GM23338 (cell line): ENCODE measurements around the gene CCDC73. TPM values are rescaled to one million over a fixed set of nuclear protein-coding genes. Genes with fewer than 3 reads are reported as not detected.
"Not testable (repeated sequence)": the region's sequence is repeated elsewhere in the genome, so short reads cannot be mapped to it uniquely, and the experiment has no call there.

Source experiments
- ATAC-seq: fragments of 200-7000 bp; cut with Tn5 transposase; 3 replicates; pipeline ENCODE4 v1.9.1; 2020
- DNase-seq: peaks from one replicate; pipeline ENCODE4 v3.0.0-alpha.2; 2015; ENCODE audit warnings: low spot score
- H2AFZ ChIP-seq: fragments of 200-600 bp; sonication (generic); 2 replicates; pipeline ENCODE4 v1.8.0; 2016; ENCODE audit warnings: antibody characterized with exemption, mild to moderate bottlenecking, moderate library complexity
- H3F3A ChIP-seq: fragments of 200-600 bp; sonication (generic); replicated peaks from 2 replicates; pipeline ENCODE4 v1.8.0; 2017; ENCODE audit warnings: antibody characterized with exemption, mixed run types, low read depth
- H3K27ac ChIP-seq: fragments of 200-600 bp; sonication (generic); 2 replicates; pipeline ENCODE4 v1.6.1; 2016; ENCODE audit warnings: low read depth
- H3K27me3 ChIP-seq: fragments of 200-600 bp; sonication (generic); 2 replicates; pipeline ENCODE4 v1.8.0; 2016; ENCODE audit warnings: mild to moderate bottlenecking, mixed run types, moderate library complexity; ENCODE audit not compliant: insufficient read depth
- H3K36me3 ChIP-seq: fragments of 200-600 bp; sonication (generic); 2 replicates; pipeline ENCODE4 v1.8.0; 2016; ENCODE audit warnings: mild to moderate bottlenecking; ENCODE audit not compliant: insufficient read depth
- H3K4me1 ChIP-seq: fragments of 200-600 bp; sonication (generic); 2 replicates; pipeline ENCODE4 v1.8.0; 2016; ENCODE audit warnings: mild to moderate bottlenecking, moderate library complexity; ENCODE audit not compliant: insufficient read depth
- H3K4me2 ChIP-seq: fragments of 200-600 bp; sonication (generic); 2 replicates; pipeline ENCODE4 v1.7.1; 2017; ENCODE audit warnings: mixed run types
- H3K4me3 ChIP-seq: fragments of 200-600 bp; sonication (generic); 2 replicates; pipeline ENCODE4 v1.6.1; 2016; ENCODE audit warnings: mixed run types
- H3K79me2 ChIP-seq: fragments of 200-600 bp; sonication (generic); replicated peaks from 2 replicates; pipeline ENCODE4 v1.8.0; 2017; ENCODE audit warnings: mild to moderate bottlenecking; ENCODE audit not compliant: insufficient read depth
- H3K9me2 ChIP-seq: fragments of 200-600 bp; sonication (generic); 2 replicates; pipeline ENCODE4 v1.8.0; 2017; ENCODE audit not compliant: insufficient read depth
- H4K20me1 ChIP-seq: fragments of 200-600 bp; sonication (generic); replicated peaks from 2 replicates; pipeline ENCODE4 v1.8.0; 2017; ENCODE audit warnings: mild to moderate bottlenecking; ENCODE audit not compliant: insufficient read depth
- H3K27ac Mint-ChIP-seq: 2 replicates; pipeline ENCODE4 v1.8.0; 2020; ENCODE audit warnings: inconsistent platforms, mild to moderate bottlenecking, moderate library complexity, mixed read lengths
- H3K27me3 Mint-ChIP-seq: 3 replicates; pipeline ENCODE4 v1.8.0; 2022; ENCODE audit warnings: low read depth, mild to moderate bottlenecking, moderate library complexity, mixed read lengths, inconsistent platforms; ENCODE audit not compliant: insufficient read depth, poor library complexity
- H3K36me3 Mint-ChIP-seq: 3 replicates; pipeline ENCODE4 v1.8.0; 2021; ENCODE audit warnings: low read depth, mild to moderate bottlenecking, inconsistent platforms, moderate library complexity, mixed read lengths
- H3K4me1 Mint-ChIP-seq: 3 replicates; pipeline ENCODE4 v1.8.0; 2020; ENCODE audit warnings: mild to moderate bottlenecking, inconsistent platforms, mixed read lengths
- H3K4me3 Mint-ChIP-seq: 3 replicates; pipeline ENCODE4 v1.8.0; 2021; ENCODE audit warnings: moderate library complexity, mild to moderate bottlenecking, inconsistent platforms, mixed read lengths
- H3K9me3 Mint-ChIP-seq: 3 replicates; pipeline ENCODE4 v1.8.0; 2020; ENCODE audit warnings: moderate library complexity, mild to moderate bottlenecking, inconsistent platforms, mixed read lengths
- CREB1 ChIP-seq: fragments of 250-450 bp; sonication (Bioruptor Pico); IDR thresholded peaks from 2 replicates; pipeline ENCODE4 v1.5.0; 2020; ENCODE audit warnings: low read depth, mild to moderate bottlenecking, moderate library complexity
- CTCF ChIP-seq, 2 experiments: fragments of 200-600 bp in 1 of 2; sonication (generic) in 1 of 2; conservative IDR thresholded peaks; 2 replicates each; pipeline versions ENCODE4 v1.5.1 to v1.6.1; 2016 to 2017; ENCODE audit warnings: antibody characterized with exemption in 2 of 2, low read depth in 2 of 2, mild to moderate bottlenecking in 2 of 2, moderate library complexity in 1 of 2
- ETS1 ChIP-seq: IDR thresholded peaks from 2 replicates; pipeline ENCODE4 v1.6.1; 2016; ENCODE audit warnings: antibody characterized with exemption
- NANOG ChIP-seq: IDR thresholded peaks from 2 replicates; pipeline ENCODE4 v1.6.1; 2016; ENCODE audit warnings: antibody characterized with exemption, borderline replicate concordance
- STAT1 ChIP-seq: IDR thresholded peaks from one replicate; pipeline ENCODE4 v1.6.1; 2016; ENCODE audit warnings: antibody characterized with exemption; ENCODE audit not compliant: unreplicated experiment
- ZNF114 ChIP-seq: fragments of 250-450 bp; sonication (Bioruptor Pico); IDR thresholded peaks from 2 replicates; pipeline ENCODE4 v1.5.0; 2020; ENCODE audit warnings: mild to moderate bottlenecking, moderate library complexity
- ZNF331 ChIP-seq: fragments of 250-450 bp; sonication (Bioruptor Pico); IDR thresholded peaks from 2 replicates; pipeline ENCODE4 v1.5.0; 2020; ENCODE audit warnings: low read depth, mild to moderate bottlenecking, moderate library complexity
- ZNF462 ChIP-seq: fragments of 250-450 bp; sonication (Bioruptor Pico); IDR thresholded peaks from 2 replicates; pipeline ENCODE4 v1.5.0; 2020; ENCODE audit warnings: mild to moderate bottlenecking, moderate library complexity
- polyA plus RNA-seq: library from polyadenylated mRNA; unstranded; fragments of >200 nt; fragmentation: Nextera tagmentation; extraction: Ambion mirVana; gene quantifications from 2 replicates; pipeline ENCODE4 v1.2.1, GENCODE V29; 2016
- total RNA-seq: library from RNA; depleted of rRNA; stranded (reverse); fragments of >200 nt; shearing (Covaris generic); gene quantifications from 2 replicates; pipeline ENCODE4 v1.2.3, GENCODE V29; 2014

Gene CCDC73
- total and polyA plus RNA-seq, 2 experiments from 2014 or later, result 0.06 TPM; not detected in 1

GRCh38 chr11:32827276-32827675, 32.8 kb upstream of the CCDC73 start:
- no peak overlapping the region for H3K27ac Mint-ChIP-seq
- Histone ChIP-seq H3K27ac (no peak overlapping the region), H3K4me2 (no peak overlapping the region), H3K36me3 (no peaks in the 10 kb centered on the region), H3K9me2 (no peaks in the 10 kb centered on the region), H4K20me1 (no peaks in the 10 kb centered on the region), H3K4me3 (no peak overlapping the region), H2AFZ (no peak overlapping the region), H3K79me2 (no peaks in the 10 kb centered on the region), H3K4me1 (peaks cover 9% of the 10 kb centered on the region), H3K27me3 (peaks cover 26% of the 10 kb centered on the region), H3F3A (peaks cover 11% of the 10 kb centered on the region)
- DNase-seq, result no peak
- no peak for ATAC-seq
- H3K36me3 Mint-ChIP-seq, result no peaks in the 10 kb centered on the region
- H3K4me1 Mint-ChIP-seq, result peaks cover 7% of the 10 kb centered on the region; the same call in 2 of the 3 replicates
- H3K27me3 Mint-ChIP-seq, result peaks cover 18% of the 10 kb centered on the region
- no peaks in the 10 kb centered on the region for H3K9me3 Mint-ChIP-seq
- no peak overlapping the region for H3K4me3 Mint-ChIP-seq
- no peak for TF ChIP-seq CREB1 (CRISPR knock-in tag)
- TF ChIP-seq STAT1, result no peak
- no peak for TF ChIP-seq NANOG

- peaks cover 10% of the 10 kb centered on the region; the same call in 2 of the 3 replicates for H3K4me1 Mint-ChIP-seq
- Histone ChIP-seq H3K4me3 (no peak overlapping the region), H3K27ac (no peak overlapping the region), H3F3A (peaks cover 7% of the 10 kb centered on the region), H3K79me2 (no peaks in the 10 kb centered on the region), H3K4me2 (no peak overlapping the region), H3K36me3 (no peaks in the 10 kb centered on the region), H2AFZ (no peak overlapping the region), H4K20me1 (no peaks in the 10 kb centered on the region), H3K9me2 (no peaks in the 10 kb centered on the region), H3K27me3 (peaks cover 24% of the 10 kb centered on the region), H3K4me1 (peaks cover 9% of the 10 kb centered on the region)
- DNase-seq (no peak), ATAC-seq (no peak)
- no peaks in the 10 kb centered on the region for H3K9me3 Mint-ChIP-seq
- H3K4me3 Mint-ChIP-seq, result no peak overlapping the region
- no peak overlapping the region for H3K27ac Mint-ChIP-seq
- no peaks in the 10 kb centered on the region for H3K36me3 Mint-ChIP-seq
- TF ChIP-seq STAT1 (no peak), ZNF331 (no peak), ZNF114 (CRISPR knock-in tag) (no peak), CTCF (conservative IDR thresholded peaks at IDR 0.05; ENCODE audit: low read depth in 2 of 2) (no peak), ZNF462 (CRISPR knock-in tag) (no peak), ETS1 (no peak)
- H3K27me3 Mint-ChIP-seq, result peaks cover 18% of the 10 kb centered on the region
These were observed 31.7 kb upstream of the CCDC73 start for GRCh38 chr11:32826113-32826512.

- not testable (repeated sequence) for H3F3A ChIP-seq, H3K27me3 ChIP-seq, H3K27me3 Mint-ChIP-seq, H4K20me1 ChIP-seq, H3K36me3 Mint-ChIP-seq, H3K27ac ChIP-seq, H3K4me3 ChIP-seq, ATAC-seq, H3K36me3 ChIP-seq, H3K9me2 ChIP-seq, H3K79me2 ChIP-seq, H2AFZ ChIP-seq, H3K27ac Mint-ChIP-seq, H3K4me2 ChIP-seq, H3K4me1 ChIP-seq, H3K4me3 Mint-ChIP-seq, H3K4me1 Mint-ChIP-seq, DNase-seq, H3K9me3 Mint-ChIP-seq
These were observed 29.2 kb upstream of the CCDC73 start for GRCh38 chr11:32823617-32824016.
